ENCODE results near the gene PHETA1.
"Not testable (repeated sequence)": the region's sequence is repeated elsewhere in the genome, so short reads cannot be mapped to it uniquely, and the experiment has no call there.

PHETA1 gene

GRCh38 chr12:111342376-111342775 lies 26.5 kb downstream of the PHETA1 start:
- H3K4me2 ChIP-seq (ENCODE audit: low read length) = no peak overlapping the region
- no peaks in the 10 kb centered on the region for H3K79me2 ChIP-seq (ENCODE audit: insufficient read depth, low read length)
- H3K4me3 ChIP-seq (ENCODE audit: low read depth, low read length, poor library complexity, severe bottlenecking) = no peak overlapping the region
- no peaks in the 10 kb centered on the region for H3K9me2 ChIP-seq (ENCODE audit: low read depth, low read length)
- no peaks in the 10 kb centered on the region for H3K36me3 ChIP-seq (ENCODE audit: insufficient read depth, low read length)
- no peak overlapping the region for H3K9ac ChIP-seq (ENCODE audit: low read length)
- no peaks in the 10 kb centered on the region for H3K9me3 ChIP-seq (ENCODE audit: low read length)
- H2AFZ ChIP-seq (ENCODE audit: low read length) = no peak overlapping the region
- H3K27ac ChIP-seq (ENCODE audit: low read depth, low read length, poor library complexity, severe bottlenecking) = no peak overlapping the region
- TF ChIP-seq CTCF (IDR thresholded peaks at IDR 0.05; ENCODE audit: low read length) (no peak), EZH2 (IDR thresholded peaks at IDR 0.05; ENCODE audit: borderline replicate concordance, low read length) (no peak)
- no peaks in the 10 kb centered on the region for H3K27me3 ChIP-seq (ENCODE audit: insufficient read depth, low read length)
- H3K4me1 ChIP-seq (ENCODE audit: insufficient read depth, low read length, severe bottlenecking) = no peaks in the 10 kb centered on the region
- H3F3A ChIP-seq (ENCODE audit: insufficient read depth, low read length) = no peaks in the 10 kb centered on the region
- H4K20me1 ChIP-seq (ENCODE audit: insufficient read depth, low read length) = no peaks in the 10 kb centered on the region

GRCh38 chr12:111341426-111342065 lies 27.3 kb downstream of the PHETA1 start:
- H3K27ac ChIP-seq (ENCODE audit: low read depth, low read length, poor library complexity, severe bottlenecking) = no peak overlapping the region
- H3F3A ChIP-seq (ENCODE audit: insufficient read depth, low read length) = no peaks in the 10 kb centered on the region
- no peaks in the 10 kb centered on the region for H3K36me3 ChIP-seq (ENCODE audit: insufficient read depth, low read length)
- no peaks in the 10 kb centered on the region for H3K9me3 ChIP-seq (ENCODE audit: low read length)
- no peaks in the 10 kb centered on the region for H3K4me1 ChIP-seq (ENCODE audit: insufficient read depth, low read length, severe bottlenecking)
- H3K4me3 ChIP-seq (ENCODE audit: low read depth, low read length, poor library complexity, severe bottlenecking) = no peak overlapping the region
- no peaks in the 10 kb centered on the region for H3K79me2 ChIP-seq (ENCODE audit: insufficient read depth, low read length)
- TF ChIP-seq CTCF (IDR thresholded peaks at IDR 0.05; ENCODE audit: low read length) (no peak), EZH2 (IDR thresholded peaks at IDR 0.05; ENCODE audit: borderline replicate concordance, low read length) (no peak)
- H3K9ac ChIP-seq (ENCODE audit: low read length) = no peak overlapping the region
- H4K20me1 ChIP-seq (ENCODE audit: insufficient read depth, low read length) = no peaks in the 10 kb centered on the region
- no peak overlapping the region for H3K4me2 ChIP-seq (ENCODE audit: low read length)
- H2AFZ ChIP-seq (ENCODE audit: low read length) = no peak overlapping the region
- H3K27me3 ChIP-seq (ENCODE audit: insufficient read depth, low read length) = no peaks in the 10 kb centered on the region
- no peaks in the 10 kb centered on the region for H3K9me2 ChIP-seq (ENCODE audit: low read depth, low read length)

GRCh38 chr12:111340680-111341079 lies 28.2 kb downstream of the PHETA1 start:
- H3K36me3 ChIP-seq (ENCODE audit: insufficient read depth, low read length); H3K27ac ChIP-seq (ENCODE audit: low read depth, low read length, poor library complexity, severe bottlenecking); H2AFZ ChIP-seq (ENCODE audit: low read length); H3K9me3 ChIP-seq (ENCODE audit: low read length); H3K9ac ChIP-seq (ENCODE audit: low read length); H3K4me3 ChIP-seq (ENCODE audit: low read depth, low read length, poor library complexity, severe bottlenecking); H3K4me1 ChIP-seq (ENCODE audit: insufficient read depth, low read length, severe bottlenecking); H3K27me3 ChIP-seq (ENCODE audit: insufficient read depth, low read length); H3K9me2 ChIP-seq (ENCODE audit: low read depth, low read length); H3K79me2 ChIP-seq (ENCODE audit: insufficient read depth, low read length); H4K20me1 ChIP-seq (ENCODE audit: insufficient read depth, low read length); H3K4me2 ChIP-seq (ENCODE audit: low read length); H3F3A ChIP-seq (ENCODE audit: insufficient read depth, low read length): not testable (repeated sequence)

GRCh38 chr12:111340231-111340630 lies 28.7 kb downstream of the PHETA1 start:
- Histone ChIP-seq H3F3A (ENCODE audit: insufficient read depth, low read length) (no peaks in the 10 kb centered on the region), H2AFZ (ENCODE audit: low read length) (no peak overlapping the region), H3K9me2 (ENCODE audit: low read depth, low read length) (no peaks in the 10 kb centered on the region), H3K9me3 (ENCODE audit: low read length) (no peaks in the 10 kb centered on the region), H3K4me2 (ENCODE audit: low read length) (no peak overlapping the region), H3K36me3 (ENCODE audit: insufficient read depth, low read length) (no peaks in the 10 kb centered on the region), H3K79me2 (ENCODE audit: insufficient read depth, low read length) (no peaks in the 10 kb centered on the region), H3K27me3 (ENCODE audit: insufficient read depth, low read length) (no peaks in the 10 kb centered on the region), H3K27ac (ENCODE audit: low read depth, low read length, poor library complexity, severe bottlenecking) (no peak overlapping the region), H3K9ac (ENCODE audit: low read length) (no peak overlapping the region), H3K4me3 (ENCODE audit: low read depth, low read length, poor library complexity, severe bottlenecking) (no peak overlapping the region), H3K4me1 (ENCODE audit: insufficient read depth, low read length, severe bottlenecking) (no peaks in the 10 kb centered on the region), H4K20me1 (ENCODE audit: insufficient read depth, low read length) (no peaks in the 10 kb centered on the region)
- TF ChIP-seq CTCF (IDR thresholded peaks at IDR 0.05; ENCODE audit: low read length) = no peak
